ENCODE results near the gene SLC35A3. TPM values are rescaled to one million over a fixed set of nuclear protein-coding genes. Genes with fewer than 3 reads are reported as not detected.
"Not testable (repeated sequence)": the region's sequence is repeated elsewhere in the genome, so short reads cannot be mapped to it uniquely, and the experiment has no call there.

SLC35A3 gene
- total RNA-seq, 1 experiment from 2014 or later = 46.5 TPM

GRCh38 chr1:99956755-99957154, 13.0 kb upstream of the SLC35A3 start:
- Histone ChIP-seq H3K9ac (ENCODE audit: low read length) (no peak overlapping the region), H3K36me3 (ENCODE audit: low read depth, low read length) (no peaks in the 10 kb centered on the region), H3K4me3 (ENCODE audit: low read length) (no peak overlapping the region), H4K20me1 (ENCODE audit: low read length) (no peaks in the 10 kb centered on the region), H3K4me1 (ENCODE audit: insufficient read depth, low read length) (no peaks in the 10 kb centered on the region), H3F3A (ENCODE audit: low read length, unreplicated experiment) (no peaks in the 10 kb centered on the region), H2AFZ (ENCODE audit: low read length) (no peak overlapping the region), H3K79me2 (ENCODE audit: low read length) (no peaks in the 10 kb centered on the region), H3K4me2 (ENCODE audit: low read length) (no peak overlapping the region), H3K27me3 (ENCODE audit: low read length) (no peaks in the 10 kb centered on the region), H3K9me3 (ENCODE audit: low read length) (no peaks in the 10 kb centered on the region), H3K27ac (ENCODE audit: low read length) (no peak overlapping the region), H3K9me2 (replicated peaks; ENCODE audit: low read length) (no peaks in the 10 kb centered on the region)
- no peak for DNase-seq
- TF ChIP-seq EZH2 (IDR thresholded peaks at IDR 0.05; ENCODE audit: low read length, unreplicated experiment) (no peak), EZH2phosphoT487 (IDR thresholded peaks at IDR 0.05; ENCODE audit: borderline replicate concordance, low read length) (no peak), CTCF (conservative IDR thresholded peaks at IDR 0.05; ENCODE audit: low read depth, low read length) (no peak)
- intact Hi-C loops (cut with micrococcal nuclease) = no loop called here
- BruUV-seq (replicated peaks) = no TSS peak
- ChIA-PET CTCF (no interaction called here), POLR2A (ENCODE audit: unreplicated experiment) (no interaction called here)
- ATAC-seq = no peak

GRCh38 chr1:99957818-99958217, 12.0 kb upstream of the SLC35A3 start:
- no peaks in the 10 kb centered on the region for H3K36me3 ChIP-seq (ENCODE audit: low read depth, low read length)
- H3K27me3 ChIP-seq (ENCODE audit: low read length) = no peaks in the 10 kb centered on the region
- no peaks in the 10 kb centered on the region for H4K20me1 ChIP-seq (ENCODE audit: low read length)
- CTCF ChIA-PET = no interaction called here
- POLR2A ChIA-PET (ENCODE audit: unreplicated experiment) = no interaction called here
- BruUV-seq (replicated peaks) = no TSS peak
- DNase-seq (no peak), ATAC-seq (no peak)
- H3K4me3 ChIP-seq (ENCODE audit: low read length) = no peak overlapping the region
- H3K27ac ChIP-seq (ENCODE audit: low read length) = no peak overlapping the region
- H3K9ac ChIP-seq (ENCODE audit: low read length) = no peak overlapping the region
- intact Hi-C loops (cut with micrococcal nuclease) = no loop called here
- no peaks in the 10 kb centered on the region for H3F3A ChIP-seq (ENCODE audit: low read length, unreplicated experiment)
- no peak overlapping the region for H3K4me2 ChIP-seq (ENCODE audit: low read length)
- H2AFZ ChIP-seq (ENCODE audit: low read length) = no peak overlapping the region
- no peaks in the 10 kb centered on the region for H3K9me2 ChIP-seq (replicated peaks; ENCODE audit: low read length)
- TF ChIP-seq EZH2phosphoT487 (IDR thresholded peaks at IDR 0.05; ENCODE audit: borderline replicate concordance, low read length) (no peak), CTCF (conservative IDR thresholded peaks at IDR 0.05; ENCODE audit: low read depth, low read length) (no peak), EZH2 (IDR thresholded peaks at IDR 0.05; ENCODE audit: low read length, unreplicated experiment) (no peak)
- H3K79me2 ChIP-seq (ENCODE audit: low read length) = no peaks in the 10 kb centered on the region
- H3K4me1 ChIP-seq (ENCODE audit: insufficient read depth, low read length) = peaks cover 6% of the 10 kb centered on the region
- no peaks in the 10 kb centered on the region for H3K9me3 ChIP-seq (ENCODE audit: low read length)

GRCh38 chr1:99959189-99959705, 10.5 kb upstream of the SLC35A3 start:
- peaks cover 15% of the 10 kb centered on the region for H3K4me1 ChIP-seq (ENCODE audit: insufficient read depth, low read length)
- H3K27ac ChIP-seq (ENCODE audit: low read length); H3K27me3 ChIP-seq (ENCODE audit: low read length); H3K9me3 ChIP-seq (ENCODE audit: low read length); H3K4me3 ChIP-seq (ENCODE audit: low read length); BruUV-seq (replicated peaks); H3K9me2 ChIP-seq (replicated peaks; ENCODE audit: low read length); H3K4me2 ChIP-seq (ENCODE audit: low read length); intact Hi-C loops (cut with micrococcal nuclease); POLR2A ChIA-PET (ENCODE audit: unreplicated experiment); H3F3A ChIP-seq (ENCODE audit: low read length, unreplicated experiment); H3K9ac ChIP-seq (ENCODE audit: low read length); H2AFZ ChIP-seq (ENCODE audit: low read length); H3K79me2 ChIP-seq (ENCODE audit: low read length); H4K20me1 ChIP-seq (ENCODE audit: low read length); CTCF ChIA-PET; DNase-seq; ATAC-seq; H3K36me3 ChIP-seq (ENCODE audit: low read depth, low read length): not testable (repeated sequence)

GRCh38 chr1:99960260-99960659, 9.5 kb upstream of the SLC35A3 start:
- H3K9me3 ChIP-seq (ENCODE audit: low read length); DNase-seq; H3K27me3 ChIP-seq (ENCODE audit: low read length); H3K4me3 ChIP-seq (ENCODE audit: low read length); intact Hi-C loops (cut with micrococcal nuclease); BruUV-seq (replicated peaks); H3K27ac ChIP-seq (ENCODE audit: low read length); H3K79me2 ChIP-seq (ENCODE audit: low read length); H3K4me2 ChIP-seq (ENCODE audit: low read length); H3F3A ChIP-seq (ENCODE audit: low read length, unreplicated experiment); H4K20me1 ChIP-seq (ENCODE audit: low read length); ATAC-seq; H2AFZ ChIP-seq (ENCODE audit: low read length); H3K36me3 ChIP-seq (ENCODE audit: low read depth, low read length); CTCF ChIA-PET; POLR2A ChIA-PET (ENCODE audit: unreplicated experiment); H3K9ac ChIP-seq (ENCODE audit: low read length); H3K9me2 ChIP-seq (replicated peaks; ENCODE audit: low read length): not testable (repeated sequence)
- peaks cover 21% of the 10 kb centered on the region for H3K4me1 ChIP-seq (ENCODE audit: insufficient read depth, low read length)

Measured in PC-3 (cell line).